GM12874 (cell line): Measurements from ENCODE around the gene RUNX1.

Experiments used
- TF ChIP-seq, protein P1 (sequence below): IDR thresholded peaks from 2 replicates; pipeline ENCODE4 v1.5.1; 2011; ENCODE audit warnings: low read depth, mild to moderate bottlenecking, control low read depth, low read length, moderate library complexity; ENCODE audit not compliant: insufficient read depth

The RUNX1 gene

DNA sequence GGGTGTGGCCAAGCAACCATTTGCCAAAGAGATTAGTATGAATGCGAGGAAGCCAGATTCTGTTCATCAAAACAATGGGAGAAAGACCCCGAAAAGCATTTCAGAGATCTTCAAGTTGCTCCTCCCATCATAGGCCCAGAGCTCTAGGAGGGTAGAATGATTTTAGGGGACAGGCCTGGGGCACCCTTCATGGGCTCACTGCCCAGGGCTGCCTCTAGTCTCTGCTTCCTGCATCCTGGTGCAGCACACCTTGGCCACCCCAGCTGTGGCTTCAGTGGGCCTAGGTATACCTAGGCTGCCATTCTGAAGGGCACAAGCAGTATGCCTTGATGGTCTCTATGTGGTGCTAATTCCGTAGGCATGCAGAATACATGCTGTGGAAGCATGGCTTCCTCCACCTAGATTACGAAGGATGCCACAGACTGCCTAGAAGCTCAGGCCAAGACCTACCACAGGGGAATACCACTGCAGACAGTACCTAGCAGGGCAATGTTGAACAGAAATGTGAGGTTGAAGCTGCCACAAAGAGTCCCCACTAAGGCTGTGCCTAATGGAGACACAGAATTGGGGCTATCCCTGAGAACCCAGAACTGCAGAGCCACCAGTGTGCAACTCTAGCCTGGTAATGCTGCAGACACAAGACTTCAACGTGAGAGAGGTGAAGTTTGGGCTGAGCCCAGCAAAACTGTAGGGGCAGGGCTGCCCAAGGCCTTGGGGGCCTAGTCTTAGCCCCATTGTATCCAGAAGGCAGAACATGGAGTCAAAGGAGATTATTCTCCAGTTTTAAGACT is 221.5 kb downstream of the RUNX1 start:
- TF ChIP-seq, protein P1, sequence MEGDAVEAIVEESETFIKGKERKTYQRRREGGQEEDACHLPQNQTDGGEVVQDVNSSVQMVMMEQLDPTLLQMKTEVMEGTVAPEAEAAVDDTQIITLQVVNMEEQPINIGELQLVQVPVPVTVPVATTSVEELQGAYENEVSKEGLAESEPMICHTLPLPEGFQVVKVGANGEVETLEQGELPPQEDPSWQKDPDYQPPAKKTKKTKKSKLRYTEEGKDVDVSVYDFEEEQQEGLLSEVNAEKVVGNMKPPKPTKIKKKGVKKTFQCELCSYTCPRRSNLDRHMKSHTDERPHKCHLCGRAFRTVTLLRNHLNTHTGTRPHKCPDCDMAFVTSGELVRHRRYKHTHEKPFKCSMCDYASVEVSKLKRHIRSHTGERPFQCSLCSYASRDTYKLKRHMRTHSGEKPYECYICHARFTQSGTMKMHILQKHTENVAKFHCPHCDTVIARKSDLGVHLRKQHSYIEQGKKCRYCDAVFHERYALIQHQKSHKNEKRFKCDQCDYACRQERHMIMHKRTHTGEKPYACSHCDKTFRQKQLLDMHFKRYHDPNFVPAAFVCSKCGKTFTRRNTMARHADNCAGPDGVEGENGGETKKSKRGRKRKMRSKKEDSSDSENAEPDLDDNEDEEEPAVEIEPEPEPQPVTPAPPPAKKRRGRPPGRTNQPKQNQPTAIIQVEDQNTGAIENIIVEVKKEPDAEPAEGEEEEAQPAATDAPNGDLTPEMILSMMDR, result no peak

DNA sequence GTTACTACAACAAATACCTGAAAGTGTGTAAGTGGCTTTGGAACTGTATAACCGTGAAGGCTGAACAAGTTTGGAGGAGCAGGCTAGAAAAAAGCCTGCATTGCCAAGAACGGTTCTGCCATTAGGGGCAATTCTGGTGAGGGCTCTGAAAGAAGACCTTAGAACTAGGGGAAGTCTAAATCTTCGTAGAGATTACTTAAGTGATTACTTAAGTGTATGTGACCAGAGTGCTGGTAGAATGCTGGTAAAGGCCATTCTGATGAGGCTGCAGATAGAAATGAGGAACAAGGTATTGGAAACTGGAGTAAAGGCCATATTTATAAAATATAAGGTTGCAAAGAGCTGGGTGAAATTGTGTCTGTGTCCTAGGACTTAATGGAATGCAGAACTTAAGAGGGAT is 222.3 kb downstream of the RUNX1 start:
- TF ChIP-seq, protein P1, result no peak

DNA sequence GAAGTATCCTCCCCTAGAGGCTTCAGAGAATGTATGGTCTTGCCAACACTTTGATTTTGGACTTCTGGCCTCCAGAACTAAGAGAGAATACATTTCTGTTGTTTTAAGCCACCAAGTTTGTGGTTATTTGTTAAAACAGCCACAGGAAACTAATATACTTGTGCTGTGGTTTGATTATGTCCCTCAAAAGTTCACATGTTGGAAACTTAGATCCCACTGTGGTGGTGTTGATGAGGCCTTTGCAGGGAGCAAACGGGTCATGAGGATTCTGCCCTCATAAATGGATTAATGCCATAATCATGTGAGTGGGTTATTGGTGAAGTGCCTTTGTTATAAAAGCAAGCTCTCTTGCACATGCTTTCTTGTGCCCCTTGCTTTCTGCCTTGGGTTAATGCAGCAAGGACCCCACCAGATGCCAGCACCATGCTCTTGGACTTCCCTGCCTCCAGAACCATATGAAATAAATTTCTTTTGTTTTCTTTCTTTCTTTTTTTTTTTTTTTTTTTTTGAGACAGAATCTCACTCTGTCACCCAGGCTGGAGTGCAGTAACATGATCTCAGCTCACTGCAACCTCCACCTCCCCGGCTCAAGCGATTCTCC is 223.1 kb downstream of the RUNX1 start:
- TF ChIP-seq, protein P1, result no peak

DNA sequence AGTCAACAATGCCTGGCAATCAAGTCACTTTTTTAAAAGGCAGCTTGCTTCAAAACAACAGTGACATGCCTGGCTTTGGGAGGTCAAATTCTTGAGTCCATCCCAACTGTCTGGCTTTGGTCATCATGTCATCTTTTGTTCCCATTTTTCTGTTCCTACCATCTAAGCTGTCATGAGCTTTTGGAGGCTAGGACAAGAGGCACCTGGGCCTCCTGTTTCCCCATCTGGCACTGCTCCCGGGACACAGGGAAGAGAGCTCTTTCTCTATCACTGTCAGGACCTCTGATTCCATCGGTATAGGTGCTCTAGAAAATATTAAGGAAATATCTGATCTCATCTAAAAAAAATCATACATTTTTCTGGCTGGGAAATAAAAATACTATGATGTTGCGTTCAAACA is 224.0 kb downstream of the RUNX1 start:
- TF ChIP-seq, protein P1, result no peak

DNA sequence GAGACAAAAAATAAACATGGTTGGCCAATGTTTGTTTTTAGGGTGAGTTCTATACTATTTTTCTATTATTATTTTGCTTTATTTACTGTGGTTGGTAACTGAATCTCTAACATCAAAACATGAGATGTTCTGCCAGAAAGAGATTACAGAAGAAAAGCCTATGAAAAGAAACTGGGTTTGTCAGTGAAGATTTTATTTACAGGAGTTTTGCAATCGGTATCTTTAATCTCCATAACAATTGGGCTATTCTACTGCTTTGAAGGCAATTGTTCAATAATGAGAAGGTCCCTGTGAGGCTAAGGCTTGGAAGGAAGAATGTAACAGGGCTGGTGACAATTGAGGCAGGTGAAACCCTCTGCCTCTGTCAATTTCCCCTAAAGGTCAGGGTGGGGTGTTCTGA is 224.8 kb downstream of the RUNX1 start:
- TF ChIP-seq, protein P1, result no peak

DNA sequence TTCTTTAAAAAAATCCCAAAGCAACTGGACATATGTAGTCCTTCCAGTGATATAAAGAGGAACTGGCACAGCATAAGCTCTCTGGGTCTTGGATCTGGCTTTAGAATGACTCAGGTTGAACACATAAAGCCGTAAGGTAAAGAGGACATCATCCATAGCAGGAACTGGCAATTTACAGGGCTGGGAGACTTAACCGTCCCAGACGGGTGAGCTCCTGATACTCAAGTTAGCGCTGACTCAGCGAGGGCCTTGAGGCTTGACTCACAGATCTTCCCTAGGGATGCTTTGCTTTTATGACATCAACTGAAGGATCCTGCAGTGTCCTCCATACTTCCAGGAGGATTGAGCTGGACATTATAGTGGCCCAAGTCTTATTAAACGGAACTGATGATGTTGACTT is 226.2 kb downstream of the RUNX1 start:
- TF ChIP-seq, protein P1, result no peak

DNA sequence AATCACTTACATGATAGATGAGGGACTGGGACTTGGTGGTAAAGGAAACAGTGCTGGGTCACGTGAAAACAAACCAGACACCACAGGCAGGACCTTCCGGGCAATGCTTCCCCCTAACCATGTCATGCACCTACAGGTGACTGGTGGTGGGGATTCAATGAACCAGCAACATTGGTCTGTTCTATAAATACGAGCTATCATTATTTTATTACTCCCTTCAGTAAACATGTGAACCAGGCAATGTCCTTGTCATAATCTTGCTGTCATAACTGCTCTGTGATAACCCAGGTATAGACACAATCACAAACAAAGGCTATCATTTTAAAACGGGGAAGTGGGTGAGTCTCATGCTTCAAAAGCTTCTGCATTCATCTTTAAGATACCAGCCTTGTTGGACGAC is 226.9 kb downstream of the RUNX1 start:
- TF ChIP-seq, protein P1, result no peak
